HEK293 (cell line): Measurements from ENCODE around the gene RIPOR3.

Experiments used
- CTCF ChIA-PET: fragments of 350-600 bp; formaldehyde crosslinking; extraction: SDS; loops from one replicate; lab custom pipeline; 2021; ENCODE audit warnings: antibody characterized with exemption; lab: Yijun Ruan, JAX
- POLR2A ChIA-PET: fragments of 300-600 bp; formaldehyde crosslinking; extraction: SDS; loops from one replicate; lab custom pipeline; 2020; ENCODE audit warnings: antibody characterized with exemption, inconsistent platforms; lab: Yijun Ruan, JAX
- H3K27ac ChIP-seq: fragments of 200-500 bp; sonication (Bioruptor generic); 2 replicates; pipeline ENCODE4 v1.5.1; 2014; ENCODE audit warnings: low read depth, low read length, control low read depth, inconsistent platforms; ENCODE audit errors: extremely low read depth
- H3K36me3 ChIP-seq, 2 experiments: fragments of 200-500 bp in 1 of 2; sonication (Bioruptor generic) in 1 of 2; 1 replicate in 1 of 2; 2 replicates in 1 of 2; pipeline ENCODE4 v1.5.1; 2014 to 2017; ENCODE audit warnings: inconsistent platforms in 2 of 2, low read length in 2 of 2; ENCODE audit not compliant: control insufficient read depth in 2 of 2, insufficient read depth in 1 of 2
- H3K4me1 ChIP-seq: fragments of 200-500 bp; sonication (Bioruptor generic); 2 replicates; pipeline ENCODE4 v1.5.1; 2014; ENCODE audit warnings: mild to moderate bottlenecking, low read length, inconsistent platforms; ENCODE audit not compliant: control insufficient read depth, insufficient read depth
- H3K4me3 ChIP-seq: 2 replicates; pipeline ENCODE4 v1.5.1; 2011; ENCODE audit warnings: low read depth, mild to moderate bottlenecking, control low read depth, low read length, moderate library complexity
- H3K9me3 ChIP-seq: fragments of 200-500 bp; sonication (Bioruptor generic); 2 replicates; pipeline ENCODE4 v1.5.1; 2014; ENCODE audit warnings: low read depth, low read length, inconsistent platforms; ENCODE audit not compliant: control insufficient read depth, insufficient read depth
- IKZF3 ChIP-seq: fragments of 450-650 bp; IDR thresholded peaks from 2 replicates; pipeline ENCODE4 v1.5.0; 2018; ENCODE audit warnings: missing biosample characterization, mild to moderate bottlenecking, missing genetic modification characterization, moderate library complexity
- SCRT2 ChIP-seq: fragments of 450-650 bp; formaldehyde crosslinking; IDR thresholded peaks from 2 replicates; pipeline ENCODE4 v1.5.1; 2016; ENCODE audit warnings: missing biosample characterization, missing genetic modification characterization
- ZBTB20 ChIP-seq: fragments of 450-650 bp; formaldehyde crosslinking; IDR thresholded peaks from 2 replicates; pipeline ENCODE4 v1.5.1; 2016; ENCODE audit warnings: missing biosample characterization, missing genetic modification characterization
- ZBTB48 ChIP-seq: fragments of 450-650 bp; formaldehyde crosslinking; IDR thresholded peaks from 2 replicates; pipeline ENCODE4 v1.5.1; 2016; ENCODE audit warnings: missing biosample characterization, missing genetic modification characterization
- ZNF121 ChIP-seq: fragments of 450-650 bp; formaldehyde crosslinking; IDR thresholded peaks from 2 replicates; pipeline ENCODE4 v1.5.1; 2016; ENCODE audit warnings: missing biosample characterization, missing genetic modification characterization
- ZNF169 ChIP-seq: fragments of 450-650 bp; formaldehyde crosslinking; IDR thresholded peaks from 2 replicates; pipeline ENCODE4 v1.5.1; 2016; ENCODE audit warnings: missing biosample characterization, missing genetic modification characterization
- ZNF175 ChIP-seq: fragments of 450-650 bp; formaldehyde crosslinking; IDR thresholded peaks from 2 replicates; pipeline ENCODE4 v1.5.1; 2016; ENCODE audit warnings: missing biosample characterization, missing genetic modification characterization
- ZNF24 ChIP-seq: fragments of 450-650 bp; formaldehyde crosslinking; IDR thresholded peaks from 2 replicates; pipeline ENCODE4 v1.5.1; 2016; ENCODE audit warnings: missing biosample characterization, missing genetic modification characterization
- ZNF366 ChIP-seq: fragments of 450-650 bp; formaldehyde crosslinking; conservative IDR thresholded peaks from 2 replicates; pipeline ENCODE4 v1.5.1; 2016; ENCODE audit warnings: missing biosample characterization, missing genetic modification characterization
- ZNF37A ChIP-seq: fragments of 450-650 bp; IDR thresholded peaks from 2 replicates; pipeline ENCODE4 v1.5.1; 2018; ENCODE audit warnings: missing biosample characterization, missing genetic modification characterization
- ZNF426 ChIP-seq: fragments of 450-650 bp; formaldehyde crosslinking; IDR thresholded peaks from 2 replicates; pipeline ENCODE4 v1.5.1; 2017; ENCODE audit warnings: missing biosample characterization, missing genetic modification characterization, mild to moderate bottlenecking, inconsistent platforms, moderate library complexity
- ZNF585B ChIP-seq: fragments of 450-650 bp; formaldehyde crosslinking; IDR thresholded peaks from 2 replicates; pipeline ENCODE4 v1.5.1; 2016; ENCODE audit warnings: missing biosample characterization, missing genetic modification characterization
- ZNF629 ChIP-seq: fragments of 450-650 bp; formaldehyde crosslinking; IDR thresholded peaks from 2 replicates; pipeline ENCODE4 v1.5.1; 2017; ENCODE audit warnings: missing biosample characterization, missing genetic modification characterization
- ZNF830 ChIP-seq: fragments of 450-650 bp; IDR thresholded peaks from 2 replicates; pipeline ENCODE4 v1.5.0; 2018; ENCODE audit warnings: missing biosample characterization, missing genetic modification characterization, low read depth, mild to moderate bottlenecking, moderate library complexity
- ZSCAN16 ChIP-seq: fragments of 450-650 bp; formaldehyde crosslinking; IDR thresholded peaks from 2 replicates; pipeline ENCODE4 v1.5.1; 2016; ENCODE audit warnings: missing biosample characterization, missing genetic modification characterization
- TF ChIP-seq, protein P1 (sequence below): fragments of 450-650 bp; formaldehyde crosslinking; IDR thresholded peaks from 2 replicates; pipeline ENCODE4 v1.5.1; 2016; ENCODE audit warnings: missing biosample characterization, missing genetic modification characterization
- TF ChIP-seq, protein P2 (sequence below): sonication (generic); formaldehyde crosslinking; IDR thresholded peaks from 2 replicates; pipeline ENCODE4 v1.8.1; 2022; ENCODE audit warnings: mild to moderate bottlenecking, moderate library complexity, missing genetic modification reagents
- TF ChIP-seq, protein P3 (sequence below): fragments of 450-650 bp; formaldehyde crosslinking; IDR thresholded peaks from 2 replicates; pipeline ENCODE4 v1.5.1; 2016; ENCODE audit warnings: missing biosample characterization, missing genetic modification characterization
- TF ChIP-seq, protein P4 (sequence below): fragments of 450-650 bp; IDR thresholded peaks from 2 replicates; pipeline ENCODE4 v1.5.1; 2018; ENCODE audit warnings: missing biosample characterization, mild to moderate bottlenecking, missing genetic modification characterization
- TF ChIP-seq, protein P5 (sequence below): fragments of 450-650 bp; formaldehyde crosslinking; IDR thresholded peaks from 2 replicates; pipeline ENCODE4 v1.5.1; 2016; ENCODE audit warnings: missing biosample characterization, missing genetic modification characterization
- TF ChIP-seq, protein P6 (sequence below): fragments of 450-650 bp; formaldehyde crosslinking; IDR thresholded peaks from 2 replicates; pipeline ENCODE4 v1.5.1; 2016; ENCODE audit warnings: missing biosample characterization, missing genetic modification characterization

The RIPOR3 gene

DNA sequence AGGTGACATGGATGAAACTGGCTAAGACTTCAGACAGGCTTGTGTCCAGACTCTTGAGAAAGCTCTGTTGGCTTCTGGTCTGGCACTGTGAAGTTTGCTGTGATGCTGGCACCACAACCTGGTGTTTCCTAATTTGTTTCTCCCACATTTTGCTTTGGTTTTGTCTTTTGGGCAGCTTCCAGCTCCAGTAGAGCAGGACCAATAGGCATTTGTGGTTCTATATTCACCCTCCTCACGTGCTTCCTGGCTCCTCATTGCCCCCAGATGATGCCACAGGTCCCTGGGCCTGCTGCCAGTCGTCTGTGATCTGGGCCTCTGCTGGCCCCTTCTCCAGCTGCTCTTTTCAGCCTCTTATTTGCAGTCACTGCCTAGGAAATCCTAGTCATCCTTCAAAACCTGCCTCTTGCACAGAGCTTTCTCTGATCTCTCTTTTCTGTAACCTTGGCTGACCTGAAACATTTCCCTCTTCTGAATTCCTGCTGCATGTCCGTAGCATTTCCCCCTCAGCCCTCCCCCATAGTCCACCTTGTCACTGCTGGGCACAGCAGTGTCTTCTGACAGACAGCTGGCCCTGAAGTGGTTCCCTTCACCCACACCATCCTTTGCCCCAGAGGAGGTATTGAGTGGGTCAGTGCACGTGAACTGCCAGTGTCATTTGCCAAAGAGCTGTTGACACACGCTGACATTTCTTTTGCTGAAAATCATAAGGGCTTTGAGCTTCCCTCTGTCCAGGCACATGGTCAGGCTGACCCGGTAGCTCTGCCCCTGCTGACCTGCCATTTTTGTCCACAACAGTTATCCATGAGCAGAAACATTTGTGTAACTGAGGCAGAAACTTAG lies 118.2 kb downstream of the RIPOR3 start:
- Histone ChIP-seq H3K27ac (no peak overlapping the region), H3K4me1 (no peaks in the 10 kb centered on the region), H3K4me3 (no peak overlapping the region), H3K9me3 (no peaks in the 10 kb centered on the region), H3K36me3 (peaks cover 0 to 82% of the 10 kb centered on the region in 2 experiments; a peak in 1 of 3 replicates)
- POLR2A ChIA-PET = no interaction called here
- CTCF ChIA-PET = interaction anchor here (0.5 to 3.4 kb wide), 9 partner anchors 8 to 391 kb away, joined by 3 to 20 read pairs (median 4); no protein-coding TSS in a partner anchor
- TF ChIP-seq SCRT2 (peak; percentile 80), ZNF629 (tag by site-specific recombination) (no peak), ZBTB48 (peak; percentile 56; the same call in 1 of the 2 replicates)
- TF ChIP-seq, protein P1, sequence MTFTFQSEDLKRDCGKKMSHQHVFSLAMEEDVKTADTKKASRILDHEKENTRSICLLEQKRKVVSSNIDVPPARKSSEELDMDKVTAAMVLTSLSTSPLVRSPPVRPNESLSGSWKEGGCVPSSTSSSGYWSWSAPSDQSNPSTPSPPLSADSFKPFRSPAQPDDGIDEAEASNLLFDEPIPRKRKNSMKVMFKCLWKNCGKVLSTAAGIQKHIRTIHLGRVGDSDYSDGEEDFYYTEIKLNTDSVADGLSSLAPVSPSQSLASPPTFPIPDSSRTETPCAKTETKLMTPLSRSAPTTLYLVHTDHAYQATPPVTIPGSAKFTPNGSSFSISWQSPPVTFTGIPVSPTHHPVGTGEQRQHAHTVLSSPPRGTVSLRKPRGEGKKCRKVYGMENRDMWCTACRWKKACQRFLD (tag by site-specific recombination) = no peak

DNA sequence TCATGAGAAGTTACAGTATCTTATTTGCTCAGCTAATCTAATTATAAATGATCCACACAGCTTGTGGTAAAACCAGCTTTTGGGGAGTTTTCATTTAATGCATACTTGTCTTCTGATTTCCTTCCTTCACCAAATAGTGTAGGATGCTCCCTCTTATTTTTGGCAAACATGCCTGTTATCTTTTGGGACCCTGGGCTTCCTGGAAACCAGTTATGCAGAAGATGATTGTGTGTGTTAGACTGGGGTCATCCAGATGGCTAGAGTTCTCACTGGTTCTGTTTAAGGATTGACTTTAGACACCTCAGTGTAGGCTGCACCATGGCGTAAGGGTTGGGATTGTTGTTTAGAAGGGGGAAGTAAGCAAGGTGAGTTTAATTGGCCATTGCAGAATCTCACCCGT lies 119.9 kb downstream of the RIPOR3 start:
- H3K36me3 ChIP-seq = peaks cover 0 to 81% of the 10 kb centered on the region in 2 experiments; a peak in 1 of 3 replicates
- H3K4me1 ChIP-seq = no peaks in the 10 kb centered on the region; the same call in 1 of the 2 replicates
- ChIA-PET POLR2A (no interaction called here), CTCF (interaction anchor here (1.0 to 3.0 kb wide), 3 partner anchors 16 to 386 kb away, joined by 3 to 11 read pairs (median 4); no protein-coding TSS in a partner anchor)
- no peak overlapping the region for H3K27ac ChIP-seq
- TF ChIP-seq, protein P2, sequence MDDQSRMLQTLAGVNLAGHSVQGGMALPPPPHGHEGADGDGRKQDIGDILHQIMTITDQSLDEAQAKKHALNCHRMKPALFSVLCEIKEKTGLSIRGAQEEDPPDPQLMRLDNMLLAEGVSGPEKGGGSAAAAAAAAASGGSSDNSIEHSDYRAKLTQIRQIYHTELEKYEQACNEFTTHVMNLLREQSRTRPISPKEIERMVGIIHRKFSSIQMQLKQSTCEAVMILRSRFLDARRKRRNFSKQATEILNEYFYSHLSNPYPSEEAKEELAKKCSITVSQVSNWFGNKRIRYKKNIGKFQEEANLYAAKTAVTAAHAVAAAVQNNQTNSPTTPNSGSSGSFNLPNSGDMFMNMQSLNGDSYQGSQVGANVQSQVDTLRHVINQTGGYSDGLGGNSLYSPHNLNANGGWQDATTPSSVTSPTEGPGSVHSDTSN (CRISPR knock-in tag) = no peak
- TF ChIP-seq ZNF830 (tag by site-specific recombination) (no peak), IKZF3 (no peak), ZNF426 (tag by site-specific recombination) (no peak), ZNF37A (tag by site-specific recombination) (no peak), ZSCAN16 (tag by site-specific recombination) (no peak), ZNF169 (no peak), ZNF366 (tag by site-specific recombination) (no peak), ZNF121 (tag by site-specific recombination) (no peak), ZBTB20 (tag by site-specific recombination) (no peak), ZNF175 (tag by site-specific recombination) (no peak), ZNF585B (tag by site-specific recombination) (no peak), ZNF24 (no peak)
- TF ChIP-seq, protein P1 (tag by site-specific recombination) = no peak
- TF ChIP-seq, protein P3, sequence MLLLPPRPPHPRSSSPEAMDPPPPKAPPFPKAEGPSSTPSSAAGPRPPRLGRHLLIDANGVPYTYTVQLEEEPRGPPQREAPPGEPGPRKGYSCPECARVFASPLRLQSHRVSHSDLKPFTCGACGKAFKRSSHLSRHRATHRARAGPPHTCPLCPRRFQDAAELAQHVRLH = no peak
- TF ChIP-seq, protein P4, sequence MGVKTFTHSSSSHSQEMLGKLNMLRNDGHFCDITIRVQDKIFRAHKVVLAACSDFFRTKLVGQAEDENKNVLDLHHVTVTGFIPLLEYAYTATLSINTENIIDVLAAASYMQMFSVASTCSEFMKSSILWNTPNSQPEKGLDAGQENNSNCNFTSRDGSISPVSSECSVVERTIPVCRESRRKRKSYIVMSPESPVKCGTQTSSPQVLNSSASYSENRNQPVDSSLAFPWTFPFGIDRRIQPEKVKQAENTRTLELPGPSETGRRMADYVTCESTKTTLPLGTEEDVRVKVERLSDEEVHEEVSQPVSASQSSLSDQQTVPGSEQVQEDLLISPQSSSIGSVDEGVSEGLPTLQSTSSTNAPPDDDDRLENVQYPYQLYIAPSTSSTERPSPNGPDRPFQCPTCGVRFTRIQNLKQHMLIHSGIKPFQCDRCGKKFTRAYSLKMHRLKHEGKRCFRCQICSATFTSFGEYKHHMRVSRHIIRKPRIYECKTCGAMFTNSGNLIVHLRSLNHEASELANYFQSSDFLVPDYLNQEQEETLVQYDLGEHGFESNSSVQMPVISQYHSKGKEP (tag by site-specific recombination) = no peak
- TF ChIP-seq, protein P5, sequence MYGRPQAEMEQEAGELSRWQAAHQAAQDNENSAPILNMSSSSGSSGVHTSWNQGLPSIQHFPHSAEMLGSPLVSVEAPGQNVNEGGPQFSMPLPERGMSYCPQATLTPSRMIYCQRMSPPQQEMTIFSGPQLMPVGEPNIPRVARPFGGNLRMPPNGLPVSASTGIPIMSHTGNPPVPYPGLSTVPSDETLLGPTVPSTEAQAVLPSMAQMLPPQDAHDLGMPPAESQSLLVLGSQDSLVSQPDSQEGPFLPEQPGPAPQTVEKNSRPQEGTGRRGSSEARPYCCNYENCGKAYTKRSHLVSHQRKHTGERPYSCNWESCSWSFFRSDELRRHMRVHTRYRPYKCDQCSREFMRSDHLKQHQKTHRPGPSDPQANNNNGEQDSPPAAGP (tag by site-specific recombination) = no peak
- TF ChIP-seq, protein P6, sequence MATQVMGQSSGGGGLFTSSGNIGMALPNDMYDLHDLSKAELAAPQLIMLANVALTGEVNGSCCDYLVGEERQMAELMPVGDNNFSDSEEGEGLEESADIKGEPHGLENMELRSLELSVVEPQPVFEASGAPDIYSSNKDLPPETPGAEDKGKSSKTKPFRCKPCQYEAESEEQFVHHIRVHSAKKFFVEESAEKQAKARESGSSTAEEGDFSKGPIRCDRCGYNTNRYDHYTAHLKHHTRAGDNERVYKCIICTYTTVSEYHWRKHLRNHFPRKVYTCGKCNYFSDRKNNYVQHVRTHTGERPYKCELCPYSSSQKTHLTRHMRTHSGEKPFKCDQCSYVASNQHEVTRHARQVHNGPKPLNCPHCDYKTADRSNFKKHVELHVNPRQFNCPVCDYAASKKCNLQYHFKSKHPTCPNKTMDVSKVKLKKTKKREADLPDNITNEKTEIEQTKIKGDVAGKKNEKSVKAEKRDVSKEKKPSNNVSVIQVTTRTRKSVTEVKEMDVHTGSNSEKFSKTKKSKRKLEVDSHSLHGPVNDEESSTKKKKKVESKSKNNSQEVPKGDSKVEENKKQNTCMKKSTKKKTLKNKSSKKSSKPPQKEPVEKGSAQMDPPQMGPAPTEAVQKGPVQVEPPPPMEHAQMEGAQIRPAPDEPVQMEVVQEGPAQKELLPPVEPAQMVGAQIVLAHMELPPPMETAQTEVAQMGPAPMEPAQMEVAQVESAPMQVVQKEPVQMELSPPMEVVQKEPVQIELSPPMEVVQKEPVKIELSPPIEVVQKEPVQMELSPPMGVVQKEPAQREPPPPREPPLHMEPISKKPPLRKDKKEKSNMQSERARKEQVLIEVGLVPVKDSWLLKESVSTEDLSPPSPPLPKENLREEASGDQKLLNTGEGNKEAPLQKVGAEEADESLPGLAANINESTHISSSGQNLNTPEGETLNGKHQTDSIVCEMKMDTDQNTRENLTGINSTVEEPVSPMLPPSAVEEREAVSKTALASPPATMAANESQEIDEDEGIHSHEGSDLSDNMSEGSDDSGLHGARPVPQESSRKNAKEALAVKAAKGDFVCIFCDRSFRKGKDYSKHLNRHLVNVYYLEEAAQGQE (tag by site-specific recombination) = no peak
- no peaks in the 10 kb centered on the region for H3K9me3 ChIP-seq
- H3K4me3 ChIP-seq = no peak overlapping the region
